GM23248 (cell line): Measurements from ENCODE around the gene SLF1. TPM values are rescaled to one million over a fixed set of nuclear protein-coding genes. Genes with fewer than 3 reads are reported as not detected.

ENCODE experiments used
- DNase-seq: peaks from one replicate; pipeline ENCODE4 v3.0.0-alpha.2; 2015
- H2AFZ ChIP-seq: fragments of 200-600 bp; sonication (generic); 2 replicates; pipeline ENCODE4 v1.6.1; 2016; ENCODE audit warnings: antibody characterized with exemption
- H3F3A ChIP-seq: fragments of 200-600 bp; sonication (generic); 2 replicates; pipeline ENCODE4 v1.6.1; 2016; ENCODE audit warnings: mild to moderate bottlenecking, antibody characterized with exemption, mixed run types; ENCODE audit not compliant: insufficient read depth
- H3K27ac ChIP-seq: fragments of 200-600 bp; sonication (generic); 2 replicates; pipeline ENCODE4 v1.5.1; 2016; ENCODE audit warnings: mild to moderate bottlenecking
- H3K27me3 ChIP-seq: fragments of 200-600 bp; sonication (generic); replicated peaks from 2 replicates; pipeline ENCODE4 v1.6.1; 2016; ENCODE audit warnings: mild to moderate bottlenecking; ENCODE audit not compliant: insufficient read depth
- H3K36me3 ChIP-seq: fragments of 200-600 bp; sonication (generic); 2 replicates; pipeline ENCODE4 v1.6.1; 2016; ENCODE audit warnings: low read depth, mild to moderate bottlenecking
- H3K4me1 ChIP-seq: fragments of 200-600 bp; sonication (generic); 2 replicates; pipeline ENCODE4 v1.6.1; 2016; ENCODE audit warnings: mild to moderate bottlenecking; ENCODE audit not compliant: insufficient read depth
- H3K4me2 ChIP-seq: fragments of 200-600 bp; sonication (generic); one replicate; pipeline ENCODE4 v1.6.1; 2016; ENCODE audit warnings: mild to moderate bottlenecking; ENCODE audit not compliant: unreplicated experiment
- H3K4me3 ChIP-seq: fragments of 200-600 bp; sonication (generic); 2 replicates; pipeline ENCODE4 v1.5.1; 2016; ENCODE audit warnings: mild to moderate bottlenecking
- H3K79me2 ChIP-seq: fragments of 200-600 bp; sonication (generic); 2 replicates; pipeline ENCODE4 v1.6.1; 2016; ENCODE audit warnings: mild to moderate bottlenecking; ENCODE audit not compliant: insufficient read depth
- H3K9ac ChIP-seq: fragments of 200-600 bp; sonication (generic); 2 replicates; pipeline ENCODE4 v1.6.1; 2016; ENCODE audit warnings: mild to moderate bottlenecking
- H3K9me2 ChIP-seq: fragments of 200-600 bp; sonication (generic); 2 replicates; pipeline ENCODE4 v1.6.1; 2016; ENCODE audit warnings: mixed run types, mild to moderate bottlenecking, moderate library complexity; ENCODE audit not compliant: insufficient read depth
- H3K9me3 ChIP-seq: fragments of 200-600 bp; sonication (generic); one replicate; pipeline ENCODE4 v1.6.1; 2017; ENCODE audit warnings: low read depth
- H4K20me1 ChIP-seq: fragments of 200-600 bp; sonication (generic); 2 replicates; pipeline ENCODE4 v1.6.0; 2016; ENCODE audit not compliant: insufficient read depth
- EZH2 ChIP-seq: fragments of 200-600 bp; sonication (generic); IDR thresholded peaks from 2 replicates; pipeline ENCODE4 v1.6.1; 2018; ENCODE audit warnings: antibody characterized with exemption, mild to moderate bottlenecking; ENCODE audit not compliant: insufficient read depth, poor library complexity, severe bottlenecking
- EZH2phosphoT487 ChIP-seq: fragments of 200-600 bp; sonication (generic); IDR thresholded peaks from 2 replicates; pipeline ENCODE4 v1.6.1; 2018; ENCODE audit warnings: antibody characterized with exemption, moderate library complexity, mild to moderate bottlenecking, low read depth; ENCODE audit not compliant: insufficient read depth
- WGBS, 2 experiments: methylation state at CpG; one replicate each; pipeline ENCODE4 v1.1.6; 2015 to 2017; ENCODE audit warnings: low lambda C conversion rate in 2 of 2, low coverage in 1 of 2; ENCODE audit errors: missing lambda C conversion rate in 2 of 2; 5-methylcytosine and 5-hydroxymethylcytosine counted together
- in situ Hi-C: fragments of 300-500 bp; cut with MboI; formaldehyde crosslinking; loops from 2 replicates; pipeline ENCODE4 v1.15.0; 2020
- polyA plus RNA-seq: library from polyadenylated mRNA; unstranded; fragments of >200 nt; fragmentation: Nextera tagmentation; extraction: Ambion mirVana; gene quantifications from 2 replicates; pipeline ENCODE4 v1.2.1, GENCODE V29; 2016
- total RNA-seq: library from RNA; depleted of rRNA; stranded (reverse); fragments of >200 nt; shearing (Covaris generic); gene quantifications from 2 replicates; pipeline ENCODE4 v1.2.3, GENCODE V29; 2014

The SLF1 gene
- total and polyA plus RNA-seq, 2 experiments from 2014 or later, result 4.3 to 7.3 TPM

DNA sequence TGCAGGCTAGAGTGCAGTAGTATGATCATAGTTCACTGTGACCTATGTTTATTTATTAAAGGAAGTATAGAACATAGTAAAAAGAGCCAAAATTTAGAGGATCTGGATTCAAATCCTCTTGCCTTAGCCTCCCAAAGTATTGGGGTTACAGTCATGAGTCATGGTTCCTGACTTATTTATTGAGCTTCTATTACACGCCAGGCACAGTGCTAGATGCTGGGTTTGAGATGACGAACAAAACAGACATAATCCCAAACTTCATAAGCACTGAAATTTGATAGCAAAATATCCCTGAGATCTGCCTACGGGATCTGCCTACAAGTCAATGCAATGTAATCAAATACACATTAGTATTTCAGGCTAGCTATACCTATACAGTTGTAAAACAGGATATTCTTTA, 2.6 kb upstream of the SLF1 start:
- Histone ChIP-seq H3K9me3 (no peaks in the 10 kb centered on the region), H3K79me2 (peaks cover 49% of the 10 kb centered on the region), H4K20me1 (no peaks in the 10 kb centered on the region), H3K27ac (no peak overlapping the region), H3F3A (peaks cover 17% of the 10 kb centered on the region; the same call in 1 of the 2 replicates), H3K9ac (no peak overlapping the region), H3K9me2 (no peaks in the 10 kb centered on the region), H3K4me1 (peaks cover 13% of the 10 kb centered on the region; the same call in 1 of the 2 replicates), H2AFZ (no peak overlapping the region), H3K4me3 (no peak overlapping the region), H3K36me3 (no peaks in the 10 kb centered on the region), H3K27me3 (no peaks in the 10 kb centered on the region), H3K4me2 (no peak overlapping the region)
- 94 to 95% methylated on average over 3 of the region's 3 CpGs for WGBS, 2 experiments
- TF ChIP-seq EZH2phosphoT487, result no peak
- TF ChIP-seq EZH2, result no peak
- no peak for DNase-seq
- in situ Hi-C loops, result no loop called here

DNA sequence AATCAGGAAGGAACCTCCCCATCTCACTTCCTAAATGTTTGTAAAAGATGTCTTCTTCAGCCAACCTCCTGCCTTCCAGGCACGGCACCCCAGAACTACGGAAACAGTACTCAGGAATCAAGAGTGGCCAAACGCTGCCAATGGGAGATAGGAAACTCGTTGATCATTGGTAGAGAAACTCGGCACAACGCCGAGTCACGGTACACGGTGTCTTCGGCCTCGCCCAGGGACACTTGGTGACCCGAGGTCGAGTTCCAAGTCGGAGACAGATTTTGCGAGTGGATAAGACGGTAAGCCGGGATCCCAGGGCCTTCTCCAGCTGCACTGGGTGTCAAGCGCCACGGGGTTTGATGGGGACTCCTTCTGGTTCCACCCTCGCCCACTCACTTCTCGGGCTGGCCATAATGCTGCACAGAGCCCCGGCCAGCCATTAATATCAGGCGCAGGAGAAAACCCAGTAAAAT, 408 bp upstream of the SLF1 start:
- in situ Hi-C loops, result no loop called here
- Histone ChIP-seq H3K79me2 (peaks cover 68% of the 10 kb centered on the region), H3K4me3 (peak overlapping the region; percentile 98), H3K27me3 (no peaks in the 10 kb centered on the region), H2AFZ (peak overlapping the region; percentile 99), H3K4me2 (peak overlapping the region; percentile 96), H3K27ac (peak overlapping the region; percentile 68), H4K20me1 (no peaks in the 10 kb centered on the region), H3K36me3 (no peaks in the 10 kb centered on the region), H3K9me3 (no peaks in the 10 kb centered on the region), H3K9ac (peak overlapping the region; percentile 77), H3F3A (peaks cover 17% of the 10 kb centered on the region; the same call in 1 of the 2 replicates), H3K9me2 (no peaks in the 10 kb centered on the region), H3K4me1 (peaks cover 16% of the 10 kb centered on the region)
- 0 to 2% methylated on average over 23 of the region's 23 CpGs for WGBS, 2 experiments
- DNase-seq, result peak; percentile 83
- TF ChIP-seq EZH2, result no peak
- no peak for TF ChIP-seq EZH2phosphoT487

DNA sequence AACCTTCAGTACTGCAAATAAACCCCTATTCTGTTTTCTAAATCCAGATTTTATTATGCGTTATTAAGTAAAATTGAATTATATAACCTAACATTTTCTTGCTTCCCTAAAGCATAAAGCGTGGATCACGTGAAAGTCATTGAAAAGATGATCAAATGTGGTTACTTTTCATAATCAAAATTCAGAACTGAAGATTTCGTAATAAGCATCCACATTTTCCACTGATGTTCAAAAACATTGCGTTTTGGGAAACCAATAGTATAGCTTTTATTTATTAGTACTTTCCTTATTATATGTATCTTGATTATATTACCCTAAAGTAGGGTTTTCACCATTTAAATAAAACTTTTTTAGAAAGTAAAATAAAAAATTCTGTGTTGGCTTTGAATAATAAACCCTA, 1.8 kb downstream of the SLF1 start:
- DNase-seq, result no peak
- H3K9me2 ChIP-seq, result no peaks in the 10 kb centered on the region
- H3K27me3 ChIP-seq, result no peaks in the 10 kb centered on the region
- no peaks in the 10 kb centered on the region for H4K20me1 ChIP-seq
- peaks cover 17% of the 10 kb centered on the region; the same call in 1 of the 2 replicates for H3F3A ChIP-seq
- 98 to 99% methylated on average over 5 of the region's 5 CpGs for WGBS, 2 experiments
- no peaks in the 10 kb centered on the region for H3K36me3 ChIP-seq
- peak overlapping the region; percentile 96 for H3K4me2 ChIP-seq
- no peak for TF ChIP-seq EZH2
- TF ChIP-seq EZH2phosphoT487, result no peak
- 0 out of 2 replicates have a peak overlapping the region, but pooled peaks have one; percentile 3 for H2AFZ ChIP-seq
- no peaks in the 10 kb centered on the region for H3K9me3 ChIP-seq
- peak overlapping the region; percentile 98; the same call in 1 of the 2 replicates for H3K4me3 ChIP-seq
- H3K9ac ChIP-seq, result no peak overlapping the region
- in situ Hi-C loops, result no loop called here
- H3K27ac ChIP-seq, result no peak overlapping the region
- peaks cover 22% of the 10 kb centered on the region for H3K4me1 ChIP-seq
- peaks cover 76% of the 10 kb centered on the region for H3K79me2 ChIP-seq

DNA sequence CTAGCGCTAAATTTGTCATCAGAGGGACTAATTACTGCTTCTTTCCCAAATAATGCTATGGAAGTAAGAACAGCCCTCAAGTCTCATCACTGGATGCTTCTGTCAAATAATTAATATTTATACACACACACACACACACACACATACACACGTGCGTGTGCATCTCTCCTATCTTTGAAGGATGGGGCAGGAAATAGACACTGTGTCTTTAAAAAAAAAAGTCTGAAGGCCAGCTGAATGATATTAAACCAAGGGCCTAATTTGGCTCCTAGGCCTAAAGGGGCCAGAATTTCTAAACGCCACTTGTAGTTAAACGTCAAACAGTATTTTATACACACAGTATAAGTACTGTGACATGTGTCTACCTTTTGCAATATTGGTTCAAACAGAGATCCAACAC, 3.3 kb downstream of the SLF1 start:
- no peak overlapping the region for H3K4me2 ChIP-seq
- no peak overlapping the region for H3K9ac ChIP-seq
- H3K4me1 ChIP-seq, result peaks cover 19% of the 10 kb centered on the region
- TF ChIP-seq EZH2phosphoT487, result no peak
- no peak for TF ChIP-seq EZH2
- no peaks in the 10 kb centered on the region for H3K9me3 ChIP-seq
- H4K20me1 ChIP-seq, result no peaks in the 10 kb centered on the region
- no peaks in the 10 kb centered on the region for H3K27me3 ChIP-seq
- H3K9me2 ChIP-seq, result no peaks in the 10 kb centered on the region
- H3K36me3 ChIP-seq, result no peaks in the 10 kb centered on the region
- no peak overlapping the region for H3K27ac ChIP-seq
- in situ Hi-C loops, result no loop called here
- H3K79me2 ChIP-seq, result peaks cover 67% of the 10 kb centered on the region
- H3F3A ChIP-seq, result peaks cover 13% of the 10 kb centered on the region; the same call in 1 of the 2 replicates
- WGBS, 2 experiments, result 62 to 65% methylated on average over 5 of the region's 5 CpGs
- H3K4me3 ChIP-seq, result no peak overlapping the region
- H2AFZ ChIP-seq, result peak overlapping the region; percentile 50
- no peak for DNase-seq

GRCh38 chr5:94623011-94623410, 4.5 kb downstream of the SLF1 start:
- H3K4me1 ChIP-seq, result peaks cover 18% of the 10 kb centered on the region

More at GRCh38 chr5:94623011-94623410, 4.5 kb downstream of the SLF1 start:
- Histone ChIP-seq H3F3A (peaks cover 3% of the 10 kb centered on the region; the same call in 1 of the 2 replicates), H3K9me3 (no peaks in the 10 kb centered on the region), H3K79me2 (peaks cover 65% of the 10 kb centered on the region), H3K27ac (no peak overlapping the region), H3K36me3 (no peaks in the 10 kb centered on the region), H3K9ac (no peak overlapping the region), H3K4me2 (peak overlapping the region; percentile 39), H3K27me3 (no peaks in the 10 kb centered on the region), H3K4me3 (no peak overlapping the region), H2AFZ (peak overlapping the region; percentile 56), H3K9me2 (no peaks in the 10 kb centered on the region), H4K20me1 (no peaks in the 10 kb centered on the region)
- peak; percentile 3 for DNase-seq
- in situ Hi-C loops, result no loop called here
- no peak for TF ChIP-seq EZH2phosphoT487
- TF ChIP-seq EZH2, result no peak
